H1 (cell line): ENCODE measurements around the gene TGFBRAP1. TPM values are rescaled to one million over a fixed set of nuclear protein-coding genes. Genes with fewer than 3 reads are reported as not detected.

Source experiments
- CTCF ChIA-PET: fragments of 300-600 bp; sonication (Branson Sonifier 250); formaldehyde crosslinking; loops from one replicate; lab custom pipeline; 2021; ENCODE audit not compliant: partially characterized antibody; lab: Charles Lee
- POLR2A ChIA-PET: fragments of 300-600 bp; sonication (Branson Sonifier 250); formaldehyde crosslinking; loops from one replicate; lab custom pipeline; 2021; ENCODE audit warnings: inconsistent platforms; ENCODE audit not compliant: partially characterized antibody; lab: Charles Lee
- DNase-seq, 2 experiments: peaks; one replicate each; pipeline versions ENCODE4 v3.0.0 to v3.0.0-alpha.2; 2010 to 2022; ENCODE audit warnings: low spot score in 2 of 2, low read depth in 1 of 2, mixed read lengths in 1 of 2
- FAIRE-seq: peaks from 2 replicates; lab custom pipeline; 2011; peaks lifted over from hg19 to GRCh38; lab: Jason Lieb, UNC
- H2AFZ ChIP-seq: 2 replicates; pipeline ENCODE4 v1.8.1; 2012; ENCODE audit warnings: low read length, inconsistent platforms
- H2AK5ac ChIP-seq: 2 replicates; pipeline ENCODE4 v1.6.1; 2013; ENCODE audit warnings: low read depth, low read length
- H2BK120ac ChIP-seq: replicated peaks from 2 replicates; pipeline ENCODE3; 2013; ENCODE audit warnings: low read depth, low read length, inconsistent platforms
- H2BK12ac ChIP-seq: 2 replicates; pipeline ENCODE4 v1.6.1; 2013; ENCODE audit warnings: low read depth, low read length
- H2BK15ac ChIP-seq: 2 replicates; pipeline ENCODE4 v1.6.1; 2013; ENCODE audit warnings: low read length
- H2BK20ac ChIP-seq: 2 replicates; pipeline ENCODE4 v1.6.1; 2013; ENCODE audit warnings: low read length
- H2BK5ac ChIP-seq: 2 replicates; pipeline ENCODE4 v1.6.1; 2013; ENCODE audit warnings: low read depth, low read length
- H3K14ac ChIP-seq: 2 replicates; pipeline ENCODE4 v1.6.1; 2013; ENCODE audit warnings: inconsistent platforms; ENCODE audit not compliant: insufficient read length
- H3K18ac ChIP-seq: 2 replicates; pipeline ENCODE4 v1.6.1; 2013; ENCODE audit warnings: low read length; ENCODE audit errors: extremely low read depth
- H3K23ac ChIP-seq: 2 replicates; pipeline ENCODE4 v1.6.1; 2013; ENCODE audit warnings: inconsistent platforms; ENCODE audit not compliant: insufficient read length
- H3K23me2 ChIP-seq: 2 replicates; pipeline ENCODE4 v1.6.1; 2013; ENCODE audit warnings: low read depth, low read length
- H3K27ac ChIP-seq: 2 replicates; pipeline ENCODE4 v1.6.1; 2011; ENCODE audit warnings: low read depth, low read length, inconsistent platforms
- H3K27me3 ChIP-seq, 4 experiments: replicated peaks in 1 of 4; 1 replicate in 1 of 4; 2 replicates in 3 of 4; pipeline versions ENCODE4 v1.6.1 to v1.8.1; 2011 to 2013; ENCODE audit warnings: low read length in 3 of 4, mild to moderate bottlenecking in 3 of 4, inconsistent platforms in 2 of 4, mixed read lengths in 2 of 4, moderate library complexity in 1 of 4; ENCODE audit not compliant: control insufficient read depth in 3 of 4, insufficient read depth in 3 of 4; ENCODE audit errors: extremely low read depth in 1 of 4
- H3K36me3 ChIP-seq, 4 experiments: 2 replicates each; pipeline versions ENCODE4 v1.6.1 to v1.8.1; 2011 to 2013; ENCODE audit warnings: mild to moderate bottlenecking in 4 of 4, low read length in 3 of 4, moderate library complexity in 2 of 4, control low read depth in 1 of 4, inconsistent platforms in 1 of 4; ENCODE audit not compliant: insufficient read depth in 4 of 4, control insufficient read depth in 2 of 4
- H3K4ac ChIP-seq: replicated peaks from 2 replicates; pipeline ENCODE3; 2013; ENCODE audit warnings: low read length, low read depth, mixed read lengths, inconsistent platforms; ENCODE audit not compliant: insufficient read length
- H3K4me1 ChIP-seq, 4 experiments: replicated peaks in 1 of 4; 1 replicate in 1 of 4; 2 replicates in 3 of 4; pipeline versions ENCODE4 v1.6.1 to v1.8.1; 2011 to 2013; ENCODE audit warnings: low read length in 3 of 4, inconsistent platforms in 2 of 4, mixed read lengths in 1 of 4; ENCODE audit not compliant: insufficient read depth in 4 of 4, control insufficient read depth in 3 of 4
- H3K4me2 ChIP-seq, 2 experiments: 2 replicates each; pipeline versions ENCODE4 v1.6.1 to v1.8.1; 2011 to 2013; ENCODE audit warnings: low read depth in 2 of 2, low read length in 2 of 2, control low read depth in 1 of 2, inconsistent platforms in 1 of 2, mild to moderate bottlenecking in 1 of 2; ENCODE audit not compliant: insufficient read depth in 1 of 2
- H3K4me3 ChIP-seq, 4 experiments: fragments of 200-600, 300-600 bp in 1 of 4; sonication (generic), shearing (Covaris generic), sonication (Bioruptor Twin) in 1 of 4; 2 replicates each; pipeline versions ENCODE4 v1.5.1 to v1.8.1; 2011 to 2016; ENCODE audit warnings: low read length in 4 of 4, low read depth in 3 of 4, control low read depth in 2 of 4, inconsistent platforms in 2 of 4, mild to moderate bottlenecking in 2 of 4, mixed read lengths in 1 of 4, moderate library complexity in 1 of 4; ENCODE audit not compliant: insufficient read depth in 2 of 4; ENCODE audit errors: extremely low read depth in 1 of 4
- H3K56ac ChIP-seq: replicated peaks from 2 replicates; pipeline ENCODE3; 2013; ENCODE audit warnings: low read depth, mild to moderate bottlenecking, mixed read lengths, low read length, inconsistent platforms; ENCODE audit not compliant: insufficient read length
- H3K79me1 ChIP-seq: 2 replicates; pipeline ENCODE4 v1.6.1; 2013; ENCODE audit warnings: low read depth, low read length, control low read depth
- H3K79me2 ChIP-seq, 2 experiments: 2 replicates each; pipeline versions ENCODE4 v1.6.1 to v1.8.1; 2012 to 2013; ENCODE audit warnings: low read length in 2 of 2, mild to moderate bottlenecking in 2 of 2, inconsistent platforms in 1 of 2; ENCODE audit not compliant: insufficient read depth in 2 of 2, control insufficient read depth in 1 of 2
- H3K9ac ChIP-seq, 4 experiments: replicated peaks in 1 of 4; 1 replicate in 1 of 4; 2 replicates in 3 of 4; pipeline versions ENCODE4 v1.6.1 to v1.8.1; 2011 to 2013; ENCODE audit warnings: low read depth in 3 of 4, low read length in 3 of 4, control low read depth in 2 of 4, mild to moderate bottlenecking in 2 of 4, moderate library complexity in 2 of 4, inconsistent platforms in 1 of 4; ENCODE audit errors: extremely low read depth in 1 of 4
- H3K9me3 ChIP-seq, 2 experiments: 2 replicates each; pipeline versions ENCODE4 v1.6.1 to v1.8.1; 2012 to 2013; ENCODE audit warnings: mild to moderate bottlenecking in 2 of 2, moderate library complexity in 2 of 2, control low read depth in 1 of 2, inconsistent platforms in 1 of 2, low read depth in 1 of 2, low read length in 1 of 2, mixed read lengths in 1 of 2; ENCODE audit not compliant: insufficient read depth in 2 of 2
- H4K20me1 ChIP-seq, 2 experiments: replicated peaks in 1 of 2; 2 replicates each; pipeline versions ENCODE3 to v1.8.1; 2011 to 2013; ENCODE audit warnings: inconsistent platforms in 2 of 2, low read length in 2 of 2, mild to moderate bottlenecking in 1 of 2; ENCODE audit not compliant: insufficient read depth in 2 of 2, control insufficient read depth in 1 of 2
- H4K5ac ChIP-seq: 2 replicates; pipeline ENCODE4 v1.6.1; 2013; ENCODE audit warnings: low read length, low read depth, mixed read lengths, inconsistent platforms; ENCODE audit not compliant: insufficient read length
- H4K8ac ChIP-seq: 2 replicates; pipeline ENCODE4 v1.8.0; 2013; ENCODE audit warnings: mild to moderate bottlenecking, moderate library complexity, low read length, inconsistent platforms; ENCODE audit not compliant: insufficient read depth; ENCODE audit errors: extremely low read depth
- H4K91ac ChIP-seq: replicated peaks from 2 replicates; pipeline ENCODE3; 2013; ENCODE audit warnings: low read length, mixed read lengths, inconsistent platforms; ENCODE audit not compliant: insufficient read length
- ASH2L ChIP-seq: fragments of 200-600, 300-600 bp; sonication (generic); IDR thresholded peaks from one replicate; pipeline ENCODE4 v1.7.1; 2017; ENCODE audit warnings: low read length
- BACH1 ChIP-seq: IDR thresholded peaks from 2 replicates; pipeline ENCODE4 v1.6.1; 2012; ENCODE audit warnings: low read length, improper control_type of control experiment
- CREB1 ChIP-seq: IDR thresholded peaks from 2 replicates; pipeline ENCODE4 v1.6.1; 2012; ENCODE audit warnings: inconsistent platforms
- FOSL1 ChIP-seq: IDR thresholded peaks from 2 replicates; pipeline ENCODE4 v1.6.1; 2011; ENCODE audit warnings: mild to moderate bottlenecking, low read depth, low read length, moderate library complexity; ENCODE audit not compliant: insufficient read depth
- GTF2F1 ChIP-seq: IDR thresholded peaks from 2 replicates; pipeline ENCODE4 v1.6.1; 2012; ENCODE audit warnings: low read depth, low read length, improper control_type of control experiment, borderline replicate concordance
- MAFK ChIP-seq: IDR thresholded peaks from 2 replicates; pipeline ENCODE4 v1.6.1; 2012; ENCODE audit warnings: low read depth, mild to moderate bottlenecking, improper control_type of control experiment, low read length
- NRF1 ChIP-seq: IDR thresholded peaks from 2 replicates; pipeline ENCODE4 v1.6.1; 2011; ENCODE audit warnings: mild to moderate bottlenecking, low read depth, low read length, improper control_type of control experiment
- SIN3A ChIP-seq, 2 experiments: IDR thresholded peaks in 1 of 2; conservative IDR thresholded peaks in 1 of 2; 2 replicates each; pipeline ENCODE4 v1.6.1; 2011 to 2012; ENCODE audit warnings: low read length in 2 of 2, improper control_type of control experiment in 1 of 2, low read depth in 1 of 2, mild to moderate bottlenecking in 1 of 2
- SP1 ChIP-seq: IDR thresholded peaks from 2 replicates; pipeline ENCODE4 v1.6.1; 2011; ENCODE audit warnings: low read depth, low read length
- TAF7 ChIP-seq: optimal IDR thresholded peaks from 2 replicates; pipeline ENCODE3; 2011; ENCODE audit warnings: low read depth, mild to moderate bottlenecking, inconsistent platforms, low read length, moderate library complexity, borderline replicate concordance
- TCF12 ChIP-seq: IDR thresholded peaks from 2 replicates; pipeline ENCODE4 v1.6.1; 2011; ENCODE audit warnings: low read depth, mild to moderate bottlenecking, low read length
- ZNF274 ChIP-seq: IDR thresholded peaks from 2 replicates; pipeline ENCODE4 v1.7.0; 2012; ENCODE audit warnings: low read length, borderline replicate concordance; ENCODE audit errors: extremely low read depth
- WGBS, 2 experiments: shearing (Covaris generic) in 1 of 2; methylation state at CpG; one replicate each; pipeline versions ENCODE4 v1.1.6 to v1.1.7; 2013 to 2015; ENCODE audit warnings: low lambda C conversion rate in 2 of 2, mixed read lengths in 2 of 2, inconsistent platforms in 1 of 2, low coverage in 1 of 2, missing lambda C conversion rate in 1 of 2; ENCODE audit not compliant: insufficient replicate concordance in 2 of 2, insufficient coverage in 1 of 2, insufficient read length in 1 of 2; ENCODE audit errors: extremely low coverage in 1 of 2, missing lambda C conversion rate in 1 of 2; 5-methylcytosine and 5-hydroxymethylcytosine counted together
- polyA plus RNA-seq, 7 experiments: library from polyadenylated mRNA; depleted of rRNA in 3 of 7; stranded (reverse) in 5 of 7; unstranded in 2 of 7; fragments of >200 nt in 5 of 7; fragments of 200-250 nt in 2 of 7; gene quantifications; 1 replicate in 5 of 7; 2 replicates in 1 of 7; 4 replicates in 1 of 7; pipeline versions ENCODE4 v1.2.1 to v1.2.3, GENCODE V29; 2011 to 2013; ENCODE audit warnings: missing spikeins in 2 of 7, mixed read lengths in 2 of 7
- total RNA-seq: library from RNA; stranded (reverse); fragmentation: NEBNext Ultra II Directional; extraction: Animal tissue kit (Norgen Biotek cat#: 25700); gene quantifications from 2 replicates; pipeline ENCODE4 v1.2.1, GENCODE V29; 2021
- TF ChIP-seq, protein P1 (sequence below), 3 experiments: IDR thresholded peaks; 1 replicate in 2 of 3; 2 replicates in 1 of 3; pipeline versions ENCODE4 v1.5.1 to v1.6.1; 2011; ENCODE audit warnings: low read length in 3 of 3, mild to moderate bottlenecking in 3 of 3, inconsistent platforms in 2 of 3, low read depth in 1 of 3, moderate library complexity in 1 of 3; ENCODE audit not compliant: insufficient read depth in 1 of 3; ENCODE audit errors: control extremely low read depth in 1 of 3

The TGFBRAP1 gene
- total and polyA plus RNA-seq, 2 of the 8 experiments (the other 6 are each of a cell fraction or from before 2014, with no cell fraction given): 11.2 to 20.2 TPM

DNA sequence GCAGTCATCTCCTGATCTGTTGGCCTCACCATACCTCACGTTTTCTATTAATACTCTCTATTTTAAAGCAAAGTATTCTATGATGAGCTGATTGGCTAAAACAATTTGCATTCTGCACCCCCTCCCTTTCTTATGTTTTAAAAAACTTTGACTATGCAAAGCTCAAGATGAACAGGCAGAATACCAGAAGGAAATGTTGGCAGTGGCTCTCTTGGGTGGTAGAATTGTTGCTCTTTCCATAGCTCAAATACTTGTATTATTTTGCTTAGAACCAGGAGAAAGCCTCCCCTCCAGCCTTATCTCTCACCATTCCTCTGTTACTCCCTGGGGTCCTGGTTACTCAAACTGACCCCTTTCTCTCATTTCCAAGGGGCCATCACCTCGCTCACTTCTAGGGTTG, 73.6 kb downstream of the TGFBRAP1 start:
- Histone ChIP-seq H2BK12ac (no peak overlapping the region), H4K91ac (no peak overlapping the region), H3K27me3 (no peaks in the 10 kb centered on the region), H3K23me2 (no peaks in the 10 kb centered on the region), H2AK5ac (no peak overlapping the region), H3K18ac (no peak overlapping the region), H2BK15ac (no peak overlapping the region), H3K27ac (no peak overlapping the region), H3K4me2 (no peak overlapping the region), H2BK120ac (no peak overlapping the region), H3K14ac (no peak overlapping the region), H3K56ac (no peak overlapping the region), H4K5ac (no peak overlapping the region), H3K4me3 (no peak overlapping the region), H3K23ac (no peak overlapping the region), H3K4me1 (peaks cover 0 to 4% (median 0%) of the 10 kb centered on the region in 4 experiments; a peak in 1 of 7 replicates), H3K79me1 (no peaks in the 10 kb centered on the region; the same call in 1 of the 2 replicates), H3K9me3 (no peaks in the 10 kb centered on the region; a peak in 1 of 4 replicates), H3K4ac (no peak overlapping the region), H4K20me1 (no peaks in the 10 kb centered on the region), H2AFZ (no peak overlapping the region), H2BK20ac (no peak overlapping the region), H3K79me2 (no peaks in the 10 kb centered on the region), H3K36me3 (no peaks in the 10 kb centered on the region), H4K8ac (no peak overlapping the region), H3K9ac (no peak overlapping the region), H2BK5ac (no peak overlapping the region)
- FAIRE-seq (no peak), DNase-seq (no peak)
- ChIA-PET CTCF (interaction anchor here (1.0 to 5.5 kb wide), 5 partner anchors 10 to 38 kb away, joined by 3 to 53 read pairs (median 6); partner anchors contain the start of gene GPR45), POLR2A (no interaction called here)
- WGBS, 2 experiments: 83% methylated on average over 2 of the region's 2 CpGs; no CpG with 5 or more reads in 1 of the 2 experiments
- TF ChIP-seq FOSL1 (no peak), TAF7 (no peak), NRF1 (no peak), MAFK (no peak), ZNF274 (no peak), BACH1 (no peak), CREB1 (no peak), ASH2L (no peak), TCF12 (no peak), GTF2F1 (no peak), SIN3A (conservative IDR thresholded peaks at IDR 0.05 in 1 of 2, IDR thresholded peaks at IDR 0.05 in 1 of 2; ENCODE audit: low read depth in 1 of 2, low read length in 2 of 2) (no peak), SP1 (no peak)
- TF ChIP-seq, protein P1, sequence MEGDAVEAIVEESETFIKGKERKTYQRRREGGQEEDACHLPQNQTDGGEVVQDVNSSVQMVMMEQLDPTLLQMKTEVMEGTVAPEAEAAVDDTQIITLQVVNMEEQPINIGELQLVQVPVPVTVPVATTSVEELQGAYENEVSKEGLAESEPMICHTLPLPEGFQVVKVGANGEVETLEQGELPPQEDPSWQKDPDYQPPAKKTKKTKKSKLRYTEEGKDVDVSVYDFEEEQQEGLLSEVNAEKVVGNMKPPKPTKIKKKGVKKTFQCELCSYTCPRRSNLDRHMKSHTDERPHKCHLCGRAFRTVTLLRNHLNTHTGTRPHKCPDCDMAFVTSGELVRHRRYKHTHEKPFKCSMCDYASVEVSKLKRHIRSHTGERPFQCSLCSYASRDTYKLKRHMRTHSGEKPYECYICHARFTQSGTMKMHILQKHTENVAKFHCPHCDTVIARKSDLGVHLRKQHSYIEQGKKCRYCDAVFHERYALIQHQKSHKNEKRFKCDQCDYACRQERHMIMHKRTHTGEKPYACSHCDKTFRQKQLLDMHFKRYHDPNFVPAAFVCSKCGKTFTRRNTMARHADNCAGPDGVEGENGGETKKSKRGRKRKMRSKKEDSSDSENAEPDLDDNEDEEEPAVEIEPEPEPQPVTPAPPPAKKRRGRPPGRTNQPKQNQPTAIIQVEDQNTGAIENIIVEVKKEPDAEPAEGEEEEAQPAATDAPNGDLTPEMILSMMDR (IDR thresholded peaks at IDR 0.05; ENCODE audit: control extremely low read depth in 1 of 3, insufficient read depth in 1 of 3, low read depth in 1 of 3, low read length in 3 of 3): no peak
